NCI-H446 treated with DMSO at 0.1 percent for 48 hours (cell line): ENCODE measurements around the gene PSMG1.
"Not testable (repeated sequence)": the region's sequence is repeated elsewhere in the genome, so short reads cannot be mapped to it uniquely, and the experiment has no call there.

ENCODE experiments used
- DNase-seq: peaks from one replicate; lab custom pipeline; 2025; lab: John Stamatoyannopoulos, UW

The PSMG1 gene

DNA sequence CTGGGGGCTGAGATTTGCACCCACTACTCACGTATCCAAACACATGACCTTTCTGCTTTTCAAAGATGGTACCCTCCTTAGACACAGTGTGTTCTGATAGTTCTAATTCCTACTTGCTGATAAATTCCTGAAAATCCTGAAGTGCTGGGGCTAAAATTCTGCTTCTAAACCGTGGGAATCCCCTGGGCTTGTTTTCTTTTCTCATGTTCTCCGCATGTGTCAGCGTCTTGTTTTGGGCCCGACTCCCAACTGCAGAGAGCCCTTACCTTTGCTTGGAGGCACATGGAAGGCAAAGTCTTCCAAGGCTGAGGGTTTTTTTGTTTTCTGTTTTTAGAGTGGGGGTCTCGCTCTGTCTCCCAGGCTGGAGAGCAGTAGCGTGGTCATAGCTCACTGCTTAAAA is 27.2 kb downstream of the PSMG1 start:
- DNase-seq, result no peak

DNA sequence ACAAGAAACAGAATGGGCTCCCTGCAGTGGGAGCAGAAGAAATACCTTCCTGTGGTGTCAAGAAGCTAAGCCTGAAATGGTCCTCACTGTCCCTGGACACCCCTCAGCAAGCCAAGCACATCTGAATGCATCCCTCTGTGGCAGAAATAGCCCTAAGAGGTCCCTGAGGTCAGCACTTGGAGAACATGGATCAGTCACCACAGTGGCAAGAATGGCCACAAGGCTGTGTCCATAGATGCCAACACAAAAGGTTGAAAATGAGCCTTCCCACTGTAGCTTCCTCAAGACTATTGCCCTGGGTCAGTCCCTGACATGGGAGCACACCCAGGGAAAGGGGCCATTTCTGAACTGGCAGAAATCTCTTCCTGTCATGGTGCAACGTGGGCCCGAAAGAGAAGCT is 27.7 kb downstream of the PSMG1 start:
- no peak for DNase-seq

DNA sequence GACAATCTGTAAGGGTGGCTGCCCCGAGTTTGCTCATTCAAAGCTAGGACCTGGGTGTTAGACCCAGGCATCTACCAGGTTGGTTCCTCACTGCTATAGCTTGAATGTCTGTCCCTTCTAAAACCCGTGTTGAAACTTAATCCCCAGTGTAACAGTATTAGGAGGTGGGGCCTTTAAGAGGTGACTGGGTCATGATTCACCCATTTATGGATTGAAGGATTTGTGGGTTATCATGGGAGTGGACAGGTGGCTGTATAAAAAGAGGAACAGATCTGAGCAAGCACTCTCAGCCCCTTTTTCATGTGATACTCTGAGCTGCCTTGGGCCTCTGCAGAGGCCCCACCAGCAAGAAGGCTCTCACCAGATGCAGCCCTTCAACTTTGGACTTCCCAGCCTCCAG is 29.4 kb downstream of the PSMG1 start:
- no peak for DNase-seq

- DNase-seq, result no peak
These were observed 29.9 kb downstream of the PSMG1 start for GRCh38 chr21:39153373-39153772.

- DNase-seq, result no peak
These were observed 31.0 kb downstream of the PSMG1 start for GRCh38 chr21:39152271-39152670.

- no peak for DNase-seq
These were observed 32.4 kb downstream of the PSMG1 start for GRCh38 chr21:39150877-39151276.

DNA sequence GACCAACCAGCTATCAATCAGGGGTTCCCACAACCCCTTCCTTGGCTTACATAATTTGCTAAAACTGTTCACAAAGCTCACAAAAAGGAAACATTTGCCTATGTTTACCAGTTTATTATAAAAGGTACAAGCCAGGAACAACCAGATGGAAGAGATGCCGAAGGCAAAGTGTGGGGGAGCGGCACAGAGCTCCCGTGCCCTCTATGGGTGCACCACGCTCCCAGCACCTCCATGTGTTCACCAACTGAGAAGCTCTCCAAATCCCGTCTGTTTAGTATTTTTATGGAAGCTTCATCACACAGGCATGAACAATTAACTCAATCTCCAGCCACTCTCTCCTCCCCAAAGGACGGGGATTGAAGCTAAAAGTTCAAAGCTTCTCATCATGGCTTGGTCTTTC is 32.9 kb downstream of the PSMG1 start:
- DNase-seq, result no peak

DNA sequence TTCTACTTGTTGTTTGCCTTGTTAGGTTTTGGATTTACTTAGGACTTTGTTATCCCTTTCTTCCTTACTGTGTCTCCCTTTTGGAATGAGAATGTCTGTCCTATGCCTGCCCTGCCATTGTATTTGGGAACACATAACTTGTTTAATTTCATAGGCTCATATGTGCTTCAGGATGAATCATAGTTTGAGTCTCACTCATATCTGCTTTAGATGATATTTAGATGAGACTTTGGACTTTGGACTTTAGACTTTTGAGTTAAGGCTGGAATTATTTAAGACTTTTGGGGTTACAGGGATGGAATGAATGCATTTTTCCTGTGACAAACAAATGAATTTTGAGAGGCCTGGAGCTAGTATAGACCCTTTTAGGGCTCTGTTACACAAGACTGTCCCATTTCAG is 33.4 kb downstream of the PSMG1 start:
- DNase-seq, result no peak

DNA sequence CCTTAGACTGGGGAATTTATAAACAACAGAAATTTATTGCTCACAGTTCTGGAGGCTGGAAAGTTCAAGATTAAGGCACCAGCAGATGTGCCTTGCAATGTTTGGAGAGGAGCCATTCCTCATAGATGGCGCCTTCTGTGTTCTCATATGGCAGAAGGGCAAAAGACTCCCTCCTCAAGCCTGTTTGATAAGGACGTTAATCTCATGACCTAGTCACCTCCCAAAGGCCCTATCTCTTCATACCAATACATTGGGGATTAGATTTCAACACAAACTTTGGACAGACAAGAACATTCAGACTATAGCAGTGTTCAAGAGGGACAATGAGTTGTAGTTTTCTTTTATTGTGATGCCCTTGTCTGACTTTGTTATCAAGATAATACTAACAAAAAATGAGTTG is 34.3 kb downstream of the PSMG1 start:
- DNase-seq, result no peak

GRCh38 chr21:39144191-39144590 is 39.1 kb downstream of the PSMG1 start:
- no peak for DNase-seq

- no peak for DNase-seq
These were observed 40.3 kb downstream of the PSMG1 start for GRCh38 chr21:39142972-39143371.

GRCh38 chr21:39141502-39141901 is 41.7 kb downstream of the PSMG1 start:
- no peak for DNase-seq

GRCh38 chr21:39137248-39138178 is 45.7 kb downstream of the PSMG1 start:
- DNase-seq, result no peak

DNA sequence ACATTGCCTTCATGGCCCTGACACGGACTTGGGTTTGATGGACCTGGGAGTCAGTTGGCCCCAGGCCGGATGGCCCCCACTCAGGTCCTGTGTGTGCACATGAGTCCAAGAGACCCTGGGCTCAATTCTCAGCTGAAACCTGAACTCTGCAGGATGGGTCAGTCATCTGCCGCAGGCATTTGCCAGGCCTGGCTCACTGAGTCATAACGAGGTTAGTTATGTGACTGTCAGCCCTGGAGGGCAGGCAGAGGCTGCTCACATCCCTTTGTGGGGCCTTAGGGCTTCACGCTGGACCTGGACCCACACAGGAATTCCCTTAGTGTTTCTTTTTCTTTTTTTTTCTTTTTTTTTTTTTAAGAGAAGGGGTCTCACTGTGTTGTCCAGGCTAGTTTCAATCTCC is 46.5 kb downstream of the PSMG1 start:
- DNase-seq, result no peak

DNA sequence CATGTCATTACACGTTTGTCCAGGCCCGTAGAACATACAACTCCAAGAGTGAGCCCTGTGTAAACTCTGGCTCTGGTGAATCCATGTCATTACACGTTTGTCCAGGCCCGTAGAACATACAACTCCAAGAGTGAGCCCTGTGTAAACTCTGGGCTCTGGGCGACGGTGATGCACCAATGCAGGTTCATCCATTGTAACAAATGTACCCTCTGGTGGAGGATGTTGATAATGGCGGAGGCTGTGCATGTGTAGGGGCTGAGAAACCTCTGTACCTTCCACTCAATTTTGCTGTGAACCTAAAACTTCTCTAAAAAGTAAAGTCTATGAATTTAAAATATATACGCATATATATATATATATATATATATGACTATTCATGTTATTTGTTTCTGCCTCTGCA is 47.1 kb downstream of the PSMG1 start:
- DNase-seq, result not testable (repeated sequence)

DNA sequence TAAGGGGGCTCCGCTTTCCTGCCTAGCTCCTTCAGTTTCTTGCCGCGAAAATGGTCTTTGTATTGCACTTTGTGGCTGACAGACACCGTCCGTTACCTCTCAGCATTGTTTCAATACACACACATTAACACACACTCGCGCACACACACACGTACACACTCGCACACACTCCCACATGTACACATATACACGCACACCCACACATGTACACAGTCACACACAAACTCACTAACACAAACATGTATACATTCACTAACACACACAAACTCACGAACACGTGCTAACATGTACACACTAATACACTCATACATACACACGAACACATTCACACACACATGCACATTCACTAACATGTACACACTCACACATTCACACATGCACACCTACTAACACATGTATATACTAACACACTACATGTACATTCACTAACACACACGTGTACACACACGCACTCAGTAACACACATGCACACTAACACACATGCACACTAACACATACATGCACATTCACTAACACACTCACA is 48.9 kb downstream of the PSMG1 start:
- no peak for DNase-seq

DNA sequence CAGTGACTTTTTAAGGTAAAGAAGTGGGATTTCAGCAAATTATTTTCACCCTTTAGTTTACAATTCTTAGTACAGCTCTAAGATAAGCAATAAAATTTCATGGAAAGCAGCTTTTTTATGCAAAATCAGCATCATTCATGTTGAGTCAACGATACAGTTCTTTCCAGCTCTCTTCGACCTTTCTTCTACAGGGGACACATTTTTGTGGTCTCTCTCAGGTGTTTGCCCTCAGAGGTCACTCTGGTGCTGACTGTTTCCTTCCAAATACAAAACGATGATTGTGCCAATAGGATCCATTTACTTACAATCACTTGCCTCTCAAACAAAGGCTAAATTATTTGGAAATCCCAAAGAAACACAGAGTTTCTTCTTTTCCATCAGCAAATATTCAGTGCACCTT is 51.0 kb downstream of the PSMG1 start:
- DNase-seq, result no peak

DNA sequence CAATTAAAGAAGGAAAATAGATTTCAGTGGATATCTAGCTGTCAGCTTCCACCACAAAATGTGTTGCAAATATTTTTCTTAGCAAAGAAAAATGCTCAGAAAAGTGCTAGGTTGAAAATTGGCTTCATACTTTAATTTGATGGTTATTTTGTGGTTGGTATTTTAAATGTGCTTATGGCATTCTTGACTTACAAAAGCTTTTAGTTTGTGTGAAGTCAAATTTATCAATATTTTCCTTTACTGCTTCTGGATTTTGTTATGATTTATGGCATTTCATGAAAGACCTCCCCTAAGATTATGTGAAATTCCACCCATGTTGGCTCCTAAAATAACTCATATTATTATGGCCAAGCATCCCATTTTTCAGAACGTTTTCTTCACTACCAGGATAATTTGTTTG is 51.5 kb downstream of the PSMG1 start:
- DNase-seq, result no peak

DNA sequence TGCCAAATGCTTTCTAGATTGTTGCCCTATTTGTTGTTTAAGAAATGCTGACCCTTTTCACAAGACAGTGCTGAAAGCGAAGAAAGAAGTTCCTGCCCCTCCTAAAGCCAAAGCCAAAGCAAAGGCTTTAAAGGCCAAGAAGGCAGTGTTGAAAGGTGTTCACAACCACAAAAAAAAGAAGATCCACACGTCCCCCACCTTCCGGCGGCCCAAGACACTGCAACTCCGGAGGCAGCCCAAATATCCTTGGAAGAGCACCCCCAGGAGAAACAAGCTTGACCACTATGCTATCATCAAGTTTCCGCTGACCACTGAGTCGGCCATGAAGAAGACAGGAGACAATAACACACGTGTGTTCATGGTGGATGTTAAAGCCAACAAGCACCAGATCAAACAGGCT is 55.7 kb downstream of the PSMG1 start:
- no peak for DNase-seq

DNA sequence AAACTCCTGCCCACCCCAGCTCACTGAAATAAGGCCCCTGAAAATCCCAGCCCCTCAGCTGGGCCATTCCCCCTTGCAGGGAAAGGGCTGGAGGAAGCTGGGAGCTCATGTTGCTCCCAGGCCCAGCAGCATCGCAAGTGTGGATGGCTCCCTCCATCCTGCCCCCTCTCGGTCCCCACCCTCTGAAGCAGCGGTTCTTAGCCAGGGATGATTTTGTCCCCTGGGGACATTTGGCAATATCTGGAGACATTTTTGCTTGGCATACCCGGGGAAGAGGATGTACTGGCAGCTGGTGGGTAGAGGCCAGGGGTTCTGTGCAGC is 56.8 kb downstream of the PSMG1 start:
- DNase-seq, result no peak

- DNase-seq, result peak; percentile 4
These were observed 57.3 kb downstream of the PSMG1 start for GRCh38 chr21:39125752-39126485.
